Right lobe of liver (tissue), 4 donors: Measurements from ENCODE around the gene MISP.

Experiments used
- POLR2A ChIP-seq: fragments of 450-650 bp; IDR thresholded peaks from one replicate; pipeline ENCODE4 v1.6.1; 2017; ENCODE audit warnings: antibody characterized with exemption, mild to moderate bottlenecking
- TF ChIP-seq, protein P1 (sequence below), 4 donors: fragments of 200-600 bp in 3 of 4; fragments of 450-650 bp in 1 of 4; IDR thresholded peaks; one replicate each; pipeline versions ENCODE4 v1.5.1 to v1.8.0; 2016 to 2022; ENCODE audit warnings: antibody characterized with exemption in 4 of 4, mild to moderate bottlenecking in 2 of 4
- donor health status: DM: no; HTN: no; CAD: no.
- donor health status: DM: no; HTN: no; CAD: no.
- donor health status: DM: no; HTN: yes; CAD: no.

DNA sequence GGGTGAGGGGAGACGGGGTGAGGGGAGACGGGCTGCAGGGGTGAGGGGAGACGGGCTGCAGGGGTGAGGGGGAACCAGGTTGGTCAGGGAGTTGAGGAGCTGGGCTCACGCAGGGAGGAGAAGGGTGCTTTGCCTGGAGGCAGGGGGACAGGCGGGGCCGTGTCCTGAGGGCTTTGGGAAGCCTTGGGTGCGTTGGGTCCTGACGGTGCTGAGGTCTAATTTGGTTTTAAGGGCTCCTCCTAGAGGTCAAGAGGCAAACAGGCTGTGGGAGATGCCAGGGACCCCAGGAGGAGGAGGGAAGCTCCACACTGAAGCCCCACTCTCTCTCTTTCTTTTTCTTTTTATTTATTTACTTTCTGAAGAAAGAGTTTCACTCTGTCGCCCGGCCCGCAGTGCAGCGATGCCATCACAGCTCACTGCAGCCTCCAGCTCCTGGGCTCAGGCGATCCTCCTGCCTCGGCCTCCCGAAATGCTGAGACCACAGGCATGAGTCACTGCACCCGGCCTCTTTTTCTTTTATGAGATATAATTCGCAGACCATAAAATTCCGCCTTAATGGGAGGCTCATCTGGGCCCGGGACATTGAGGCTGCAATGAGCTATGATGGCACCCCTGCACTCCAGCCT lies 9.3 kb upstream of the MISP start:
- TF ChIP-seq, protein P1, sequence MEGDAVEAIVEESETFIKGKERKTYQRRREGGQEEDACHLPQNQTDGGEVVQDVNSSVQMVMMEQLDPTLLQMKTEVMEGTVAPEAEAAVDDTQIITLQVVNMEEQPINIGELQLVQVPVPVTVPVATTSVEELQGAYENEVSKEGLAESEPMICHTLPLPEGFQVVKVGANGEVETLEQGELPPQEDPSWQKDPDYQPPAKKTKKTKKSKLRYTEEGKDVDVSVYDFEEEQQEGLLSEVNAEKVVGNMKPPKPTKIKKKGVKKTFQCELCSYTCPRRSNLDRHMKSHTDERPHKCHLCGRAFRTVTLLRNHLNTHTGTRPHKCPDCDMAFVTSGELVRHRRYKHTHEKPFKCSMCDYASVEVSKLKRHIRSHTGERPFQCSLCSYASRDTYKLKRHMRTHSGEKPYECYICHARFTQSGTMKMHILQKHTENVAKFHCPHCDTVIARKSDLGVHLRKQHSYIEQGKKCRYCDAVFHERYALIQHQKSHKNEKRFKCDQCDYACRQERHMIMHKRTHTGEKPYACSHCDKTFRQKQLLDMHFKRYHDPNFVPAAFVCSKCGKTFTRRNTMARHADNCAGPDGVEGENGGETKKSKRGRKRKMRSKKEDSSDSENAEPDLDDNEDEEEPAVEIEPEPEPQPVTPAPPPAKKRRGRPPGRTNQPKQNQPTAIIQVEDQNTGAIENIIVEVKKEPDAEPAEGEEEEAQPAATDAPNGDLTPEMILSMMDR (IDR thresholded peaks at IDR 0.05): peak in 1 of 4 donors; percentile 12
- no peak for TF ChIP-seq POLR2A
